NCI-H510A treated with DMSO at 0.1 percent for 48 hours (cell line): Measurements from ENCODE around the gene LEPROT.

Experiments used
- DNase-seq: peaks from one replicate; lab custom pipeline; 2025; lab: John Stamatoyannopoulos, UW

The LEPROT gene

GRCh38 chr1:65477414-65478378 is 57.2 kb downstream of the LEPROT start:
- DNase-seq: no peak

GRCh38 chr1:65478379-65479026 is 58.0 kb downstream of the LEPROT start:
- no peak for DNase-seq

- DNase-seq: no peak
Observed at GRCh38 chr1:65479554-65480204, 59.2 kb downstream of the LEPROT start.

GRCh38 chr1:65480684-65481405 is 60.4 kb downstream of the LEPROT start:
- no peak for DNase-seq

- no peak for DNase-seq
Observed at GRCh38 chr1:65483993-65484754, 63.7 kb downstream of the LEPROT start.
